Fibroblast of pulmonary artery (primary cell): Measurements from ENCODE around the gene PLPP2.

ENCODE experiments used
- DNase-seq: peaks from one replicate; pipeline ENCODE4 v3.0.0-alpha.2; 2010; ENCODE audit warnings: low read depth
- H3K4me3 ChIP-seq: replicated peaks from 2 replicates; pipeline ENCODE4 v1.5.1; 2011; ENCODE audit warnings: low read depth, mild to moderate bottlenecking, control low read depth, low read length, moderate library complexity
- TF ChIP-seq, protein P1 (sequence below): IDR thresholded peaks from 2 replicates; pipeline ENCODE4 v1.5.1; 2011; ENCODE audit warnings: mild to moderate bottlenecking, control low read depth, low read length, inconsistent platforms; ENCODE audit errors: missing control alignments

PLPP2 gene

GRCh38 chr19:335072-335471 is 43.9 kb upstream of the PLPP2 start:
- TF ChIP-seq, protein P1, sequence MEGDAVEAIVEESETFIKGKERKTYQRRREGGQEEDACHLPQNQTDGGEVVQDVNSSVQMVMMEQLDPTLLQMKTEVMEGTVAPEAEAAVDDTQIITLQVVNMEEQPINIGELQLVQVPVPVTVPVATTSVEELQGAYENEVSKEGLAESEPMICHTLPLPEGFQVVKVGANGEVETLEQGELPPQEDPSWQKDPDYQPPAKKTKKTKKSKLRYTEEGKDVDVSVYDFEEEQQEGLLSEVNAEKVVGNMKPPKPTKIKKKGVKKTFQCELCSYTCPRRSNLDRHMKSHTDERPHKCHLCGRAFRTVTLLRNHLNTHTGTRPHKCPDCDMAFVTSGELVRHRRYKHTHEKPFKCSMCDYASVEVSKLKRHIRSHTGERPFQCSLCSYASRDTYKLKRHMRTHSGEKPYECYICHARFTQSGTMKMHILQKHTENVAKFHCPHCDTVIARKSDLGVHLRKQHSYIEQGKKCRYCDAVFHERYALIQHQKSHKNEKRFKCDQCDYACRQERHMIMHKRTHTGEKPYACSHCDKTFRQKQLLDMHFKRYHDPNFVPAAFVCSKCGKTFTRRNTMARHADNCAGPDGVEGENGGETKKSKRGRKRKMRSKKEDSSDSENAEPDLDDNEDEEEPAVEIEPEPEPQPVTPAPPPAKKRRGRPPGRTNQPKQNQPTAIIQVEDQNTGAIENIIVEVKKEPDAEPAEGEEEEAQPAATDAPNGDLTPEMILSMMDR, result no peak
- H3K4me3 ChIP-seq, result no peak overlapping the region
- no peak for DNase-seq

GRCh38 chr19:334296-335071 is 43.3 kb upstream of the PLPP2 start:
- TF ChIP-seq, protein P1, result no peak
- no peak overlapping the region for H3K4me3 ChIP-seq
- no peak for DNase-seq

- no peak for DNase-seq
- H3K4me3 ChIP-seq, result no peak overlapping the region
- TF ChIP-seq, protein P1, result no peak
Observed at GRCh38 chr19:330503-330902, 39.3 kb upstream of the PLPP2 start.

GRCh38 chr19:329876-330275 is 38.7 kb upstream of the PLPP2 start:
- TF ChIP-seq, protein P1, result no peak
- H3K4me3 ChIP-seq, result no peak overlapping the region
- DNase-seq, result no peak

DNA sequence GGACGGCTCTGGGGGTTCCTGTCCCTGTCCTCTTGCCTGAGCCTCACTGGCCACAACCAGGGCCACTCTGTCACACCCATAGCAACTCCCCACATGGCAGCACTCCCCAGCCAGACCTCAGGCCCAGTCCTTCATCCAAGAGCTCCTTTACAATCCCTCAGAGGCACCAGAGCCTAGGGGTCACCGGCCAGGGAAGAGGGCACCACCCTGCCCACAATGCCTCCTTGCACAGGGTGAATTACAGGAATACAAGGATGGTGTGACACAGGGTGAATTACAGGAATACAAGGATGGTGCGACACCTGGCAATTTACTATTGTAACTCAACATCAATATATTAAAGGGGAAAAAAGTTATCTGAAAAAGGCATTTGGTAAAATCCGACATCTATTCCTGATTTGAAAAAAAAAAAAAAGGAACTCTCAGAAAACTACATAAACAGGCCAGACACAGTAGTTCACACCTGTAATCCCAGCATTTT is 36.9 kb upstream of the PLPP2 start:
- no peak overlapping the region for H3K4me3 ChIP-seq
- TF ChIP-seq, protein P1, result no peak
- DNase-seq, result no peak

- H3K4me3 ChIP-seq, result no peak overlapping the region
- TF ChIP-seq, protein P1, result no peak
Observed at GRCh38 chr19:327291-328024, 36.3 kb upstream of the PLPP2 start.

More at GRCh38 chr19:327291-328024, 36.3 kb upstream of the PLPP2 start:
- DNase-seq, result no peak
